ENCODE data around the gene STX3. TPM values are rescaled to one million over a fixed set of nuclear protein-coding genes. Genes with fewer than 3 reads are reported as not detected.

STX3 gene
- total and polyA plus RNA-seq, 2 of the 4 experiments (the other 2 are of a cell fraction) = 5.0 to 5.4 TPM

DNA sequence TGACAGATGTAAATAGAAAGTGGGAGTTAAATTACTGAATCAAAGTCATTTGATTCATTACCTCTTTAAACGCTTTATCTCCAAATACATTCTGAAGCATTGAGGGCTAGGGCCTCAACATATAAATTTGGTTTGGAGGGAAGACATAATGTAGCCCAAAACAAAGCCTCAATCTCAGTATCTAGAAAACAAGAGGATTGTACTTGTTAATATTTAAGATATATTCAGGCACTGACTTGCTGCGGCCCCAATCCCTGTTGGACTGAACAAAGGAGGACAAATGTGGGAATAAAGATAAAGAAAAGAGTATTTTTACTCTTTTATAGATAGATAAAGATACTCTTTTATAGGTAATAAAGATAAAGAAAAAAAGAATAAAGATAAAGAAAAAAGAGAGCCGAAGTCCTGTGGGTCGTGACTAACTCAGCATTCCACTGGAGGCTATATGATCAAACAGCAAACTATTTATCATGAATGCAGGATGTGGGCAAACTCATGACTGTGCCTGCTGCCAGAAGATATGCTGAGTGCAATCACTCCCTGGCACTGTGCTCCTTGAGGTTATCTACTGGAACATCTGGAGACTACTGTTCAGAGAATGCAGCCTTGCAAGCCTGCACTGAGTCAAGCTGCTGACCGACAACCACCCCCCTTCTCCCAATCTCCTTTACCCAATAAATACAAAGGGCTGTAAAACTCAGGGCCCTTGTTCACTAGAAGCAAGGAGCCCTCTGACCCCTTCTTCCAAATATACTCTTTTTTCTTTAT, 48.5 kb upstream of the STX3 start:
- H3K4me1 ChIP-seq (ENCODE audit: control insufficient read depth, insufficient read depth, low read length) = peaks cover 9% of the 10 kb centered on the region; the same call in 1 of the 2 replicates
- peak overlapping the region; percentile 24; the same call in 1 of the 2 replicates for H4K91ac ChIP-seq (ENCODE audit: insufficient read depth, low read depth, low read length)
- in situ Hi-C loops (cut with MboI; ENCODE audit: low sequenced_read_pairs) (no loop called here), dilution Hi-C loops (cut with HindIII; ENCODE audit: low sequenced_read_pairs, unreplicated experiment) (no loop called here), intact Hi-C loops (cut with micrococcal nuclease) (no loop called here)
- H3K23ac ChIP-seq (ENCODE audit: low read depth, low read length) = no peak overlapping the region; the same call in 1 of the 2 replicates
- H2AK5ac ChIP-seq (ENCODE audit: low read depth, low read length) = no peak overlapping the region
- peak overlapping the region; percentile 100 for H2BK5ac ChIP-seq (ENCODE audit: low read depth, low read length, poor library complexity, severe bottlenecking)
- H2BK120ac ChIP-seq (ENCODE audit: low read depth, low read length) = peak overlapping the region; percentile 97
- 0 out of 2 replicates have a peak, but pooled peaks cover 3% of the 10 kb centered on the region for H3K9me1 ChIP-seq (ENCODE audit: insufficient read depth, low read length)
- peak overlapping the region; percentile 98; the same call in 2 of the 3 replicates for H2BK15ac ChIP-seq (ENCODE audit: low read depth, low read length)
- no peaks in the 10 kb centered on the region for H3K27me3 ChIP-seq (ENCODE audit: control insufficient read depth, insufficient read depth, low read length)
- H2AK9ac ChIP-seq (replicated peaks; ENCODE audit: low read depth, low read length, poor library complexity) = no peak overlapping the region
- H2AFZ ChIP-seq (replicated peaks; ENCODE audit: low read length, poor library complexity) = no peak overlapping the region
- H3K9ac ChIP-seq (ENCODE audit: low read depth, low read length) = no peak overlapping the region
- no peaks in the 10 kb centered on the region for H4K20me1 ChIP-seq (ENCODE audit: insufficient read depth, low read length)
- no peaks in the 10 kb centered on the region for H3K79me1 ChIP-seq (ENCODE audit: low read depth in 1 of 2, low read length in 2 of 2)
- TF ChIP-seq MAZ (IDR thresholded peaks at IDR 0.05; ENCODE audit: borderline replicate concordance, low read depth, low read length) (no peak), CEBPB (IDR thresholded peaks at IDR 0.05; ENCODE audit: low read depth, low read length) (peak; percentile 55), FOS (IDR thresholded peaks at IDR 0.05; ENCODE audit: low read depth, low read length) (0 out of 2 replicates have a peak, but pooled peaks have one; percentile 24), SMC3 (IDR thresholded peaks at IDR 0.05; ENCODE audit: low read depth, low read length) (no peak), RCOR1 (IDR thresholded peaks at IDR 0.05; ENCODE audit: insufficient replicate concordance, low read length) (peak; percentile 88), MAFK (IDR thresholded peaks at IDR 0.05; ENCODE audit: low read depth, low read length) (peak; percentile 46; the same call in 1 of the 2 replicates), BHLHE40 (IDR thresholded peaks at IDR 0.05; ENCODE audit: low read depth, low read length) (peak; percentile 60; the same call in 1 of the 2 replicates)
- H4K8ac ChIP-seq (ENCODE audit: low read depth in 2 of 2, low read length in 2 of 2) = peak overlapping the region; percentile 90 to 91
- DNase-seq (peak; percentile 88), ATAC-seq (ENCODE audit: low read depth) (peak; percentile 79)
- H3K56ac ChIP-seq (ENCODE audit: extremely low read depth, insufficient read depth, low read length) = no peak overlapping the region
- no TSS peak for BruUV-seq (replicated peaks)
- peak overlapping the region; percentile 91; the same call in 1 of the 2 replicates for H4K5ac ChIP-seq (ENCODE audit: low read depth, low read length)
- H3K18ac ChIP-seq (ENCODE audit: low read depth, low read length) = peak overlapping the region; percentile 81; the same call in 1 of the 2 replicates
- no peak overlapping the region for H3K4me2 ChIP-seq (ENCODE audit: low read depth, low read length)
- no peaks in the 10 kb centered on the region; the same call in 1 of the 2 replicates for H3K9me3 ChIP-seq (ENCODE audit: control insufficient read depth, insufficient read depth, low read length)
- POLR2A ChIA-PET (ENCODE audit: unreplicated experiment) = interaction anchor here (0.5 kb wide), 1 partner anchor 1610 kb away, joined by 9 read pairs; no protein-coding TSS in a partner anchor
- H2BK20ac ChIP-seq (ENCODE audit: low read depth, low read length) = peak overlapping the region; percentile 98
- no peaks in the 10 kb centered on the region for H3K36me3 ChIP-seq (ENCODE audit: control insufficient read depth, insufficient read depth, low read length)
- CTCF ChIA-PET = no interaction called here
- WGBS, 2 experiments (ENCODE audit: extremely low coverage in 2 of 2, insufficient read length in 1 of 2) = no CpG with 5 or more reads among the region's 5 CpGs
- no peak overlapping the region for H3K27ac ChIP-seq (ENCODE audit: insufficient read depth, low read length)
- H3K4me3 ChIP-seq (ENCODE audit: insufficient read depth, low read depth, low read length) = no peak overlapping the region
- peak overlapping the region; percentile 92 for H3K14ac ChIP-seq (replicated peaks; ENCODE audit: low read depth, low read length)
- H3K4ac ChIP-seq (ENCODE audit: low read depth, low read length) = peak overlapping the region; percentile 91; the same call in 1 of the 2 replicates
